HepG2 (cell line): ENCODE measurements around the gene TADA1. TPM values are rescaled to one million over a fixed set of nuclear protein-coding genes. Genes with fewer than 3 reads are reported as not detected.

ENCODE experiments used
- ATF6 ChIP-seq: sonication (generic); formaldehyde crosslinking; conservative IDR thresholded peaks from 2 replicates; pipeline ENCODE4 v1.4.0; 2020; ENCODE audit warnings: missing genetic modification reagents
- E2F2 ChIP-seq: sonication (generic); formaldehyde crosslinking; IDR thresholded peaks from 2 replicates; pipeline ENCODE4 v1.4.0; 2020; ENCODE audit warnings: missing genetic modification reagents, borderline replicate concordance
- KLF9 ChIP-seq: IDR thresholded peaks from 2 replicates; pipeline ENCODE4 v1.6.1; 2016; ENCODE audit warnings: low read depth
- MED1 ChIP-seq: sonication (generic); formaldehyde crosslinking; IDR thresholded peaks from 2 replicates; pipeline ENCODE4 v1.4.0; 2020; ENCODE audit warnings: missing genetic modification reagents
- MXD1 ChIP-seq: sonication (generic); formaldehyde crosslinking; IDR thresholded peaks from 2 replicates; pipeline ENCODE4 v1.4.0; 2020; ENCODE audit warnings: mild to moderate bottlenecking, missing genetic modification reagents
- RARA ChIP-seq: IDR thresholded peaks from 2 replicates; pipeline ENCODE4 v1.6.1; 2016; ENCODE audit warnings: missing genetic modification reagents, missing compliant biosample characterization
- SYNCRIP ChIP-seq: fragments of 200-400 bp; formaldehyde crosslinking; IDR thresholded peaks from 2 replicates; pipeline ENCODE4 v1.6.1; 2018; ENCODE audit warnings: mild to moderate bottlenecking, low read depth, low read length; ENCODE audit not compliant: insufficient read depth
- ZFP41 ChIP-seq: sonication (generic); formaldehyde crosslinking; IDR thresholded peaks from 2 replicates; pipeline ENCODE4 v1.4.0; 2020; ENCODE audit warnings: mild to moderate bottlenecking, missing genetic modification reagents, borderline replicate concordance
- ZHX2 ChIP-seq, 2 experiments: sonication (generic) in 1 of 2; formaldehyde crosslinking in 1 of 2; IDR thresholded peaks; 2 replicates each; pipeline versions ENCODE4 v1.6.1 to v1.9.0; 2014 to 2022; ENCODE audit warnings: antibody characterized with exemption in 1 of 2, borderline replicate concordance in 1 of 2, inconsistent platforms in 1 of 2, low read depth in 1 of 2, missing genetic modification reagents in 1 of 2
- ZNF124 ChIP-seq: sonication (generic); formaldehyde crosslinking; IDR thresholded peaks from 2 replicates; pipeline ENCODE4 v1.4.0; 2020; ENCODE audit warnings: missing genetic modification reagents
- ZNF33A ChIP-seq: sonication (generic); formaldehyde crosslinking; IDR thresholded peaks from 2 replicates; pipeline ENCODE4 v1.5.1; 2020; ENCODE audit warnings: missing genetic modification reagents, mild to moderate bottlenecking, moderate library complexity, borderline replicate concordance
- ZNF691 ChIP-seq: sonication (generic); formaldehyde crosslinking; IDR thresholded peaks from 2 replicates; pipeline ENCODE4 v1.4.0; 2020; ENCODE audit warnings: missing genetic modification reagents, low read depth, mild to moderate bottlenecking, borderline replicate concordance
- ZNF782 ChIP-seq: sonication (generic); formaldehyde crosslinking; IDR thresholded peaks from 2 replicates; pipeline ENCODE4 v1.4.0; 2020; ENCODE audit warnings: missing genetic modification reagents, mild to moderate bottlenecking, borderline replicate concordance
- ZSCAN29 ChIP-seq: sonication (generic); formaldehyde crosslinking; conservative IDR thresholded peaks from 2 replicates; pipeline ENCODE4 v1.4.0; 2020; ENCODE audit warnings: mild to moderate bottlenecking, missing genetic modification reagents
- polyA plus RNA-seq, 8 experiments: library from polyadenylated mRNA; depleted of rRNA in 3 of 8; stranded (reverse) in 7 of 8; unstranded in 1 of 8; fragments of >200 nt; fragmentation: Illumina TruSeq in 4 of 8; extraction: Trizol in 4 of 8; gene quantifications; 2 replicates each; pipeline versions ENCODE4 v1.2.1 to v1.2.3, GENCODE V29; 2011 to 2016; ENCODE audit warnings: low read depth in 4 of 8, missing spikeins in 1 of 8, mixed read lengths in 1 of 8; ENCODE audit not compliant: insufficient read depth in 1 of 8
- total RNA-seq, 5 experiments: library from RNA; depleted of rRNA; stranded (reverse); fragments of >200 nt; fragmentation: Illumina TruSeq; extraction: Trizol; gene quantifications; 2 replicates each; pipeline ENCODE4 v1.2.3, GENCODE V29; 2016; ENCODE audit warnings: low read depth in 1 of 5
- TF ChIP-seq, protein P1 (sequence below): IDR thresholded peaks from 2 replicates; pipeline ENCODE4 v1.6.1; 2016

The TADA1 gene
- total and polyA plus RNA-seq, 2 of the 13 experiments (the other 11 are each of a cell fraction or from before 2014, with no cell fraction given) = 28.3 to 29.1 TPM

DNA sequence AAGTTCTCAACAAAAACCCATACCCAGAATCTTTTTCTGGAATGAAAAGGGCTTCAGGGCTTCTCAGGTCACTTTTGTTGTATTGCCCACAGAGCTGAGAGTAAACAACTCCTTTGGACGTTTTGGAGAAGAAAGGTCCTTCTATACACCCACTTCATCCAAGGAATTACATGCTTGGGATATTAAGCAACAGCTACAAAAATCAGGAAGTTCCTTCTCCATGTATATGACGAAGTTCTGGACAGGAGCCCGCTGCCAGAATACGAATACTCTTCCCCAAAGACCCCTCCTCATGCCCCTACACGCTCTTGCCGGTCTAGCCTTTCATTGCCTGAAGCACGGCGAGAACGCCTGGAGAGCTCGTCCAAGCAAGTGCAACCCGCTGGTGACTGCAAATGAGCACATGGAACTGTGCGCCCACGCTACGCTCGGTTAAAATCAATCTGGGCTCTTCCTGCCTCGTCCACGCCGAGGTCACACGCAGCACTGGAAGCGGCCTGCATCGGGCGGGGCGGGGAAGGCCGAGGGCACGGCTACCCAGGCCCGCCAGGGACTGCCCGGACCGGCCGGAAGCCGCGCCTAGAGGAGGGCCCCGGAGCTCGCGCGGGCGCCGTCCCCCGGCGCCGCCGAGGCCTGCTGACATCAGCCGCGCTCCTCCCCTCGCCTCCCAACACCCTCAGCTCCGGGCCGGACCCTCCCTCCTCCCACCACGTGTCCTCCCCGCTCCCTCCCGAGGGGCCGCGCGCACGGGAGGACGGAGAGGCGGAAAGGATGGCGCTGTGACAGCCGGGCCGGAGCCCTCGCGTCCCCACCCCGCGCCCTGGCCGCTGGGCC is 37.1 kb downstream of the TADA1 start, which contains the start of gene POGK (continued):
- TF ChIP-seq ZHX2 (IDR thresholded peaks at IDR 0.05; ENCODE audit: low read depth) (no peak), ZHX2 (CRISPR knock-in tag; IDR thresholded peaks at IDR 0.05; ENCODE audit: borderline replicate concordance) (peak; percentile 97), SYNCRIP (no peak), ZSCAN29 (no peak), ZNF691 (CRISPR knock-in tag) (peak; percentile 66; the same call in 1 of the 2 replicates), ZFP41 (CRISPR knock-in tag) (peak; percentile 85; the same call in 1 of the 2 replicates), ZNF33A (CRISPR knock-in tag) (no peak), MXD1 (CRISPR knock-in tag) (peak; percentile 77), ZNF782 (no peak), RARA (CRISPR knock-in tag) (no peak), KLF9 (CRISPR knock-in tag) (0 out of 2 replicates have a peak, but pooled peaks have one; percentile 46), E2F2 (CRISPR knock-in tag) (peak; percentile 65; the same call in 1 of the 2 replicates), MED1 (CRISPR knock-in tag) (peak; percentile 78; the same call in 1 of the 2 replicates), ZNF124 (peak; percentile 82), ATF6 (CRISPR knock-in tag) (no peak)
- TF ChIP-seq, protein P1, sequence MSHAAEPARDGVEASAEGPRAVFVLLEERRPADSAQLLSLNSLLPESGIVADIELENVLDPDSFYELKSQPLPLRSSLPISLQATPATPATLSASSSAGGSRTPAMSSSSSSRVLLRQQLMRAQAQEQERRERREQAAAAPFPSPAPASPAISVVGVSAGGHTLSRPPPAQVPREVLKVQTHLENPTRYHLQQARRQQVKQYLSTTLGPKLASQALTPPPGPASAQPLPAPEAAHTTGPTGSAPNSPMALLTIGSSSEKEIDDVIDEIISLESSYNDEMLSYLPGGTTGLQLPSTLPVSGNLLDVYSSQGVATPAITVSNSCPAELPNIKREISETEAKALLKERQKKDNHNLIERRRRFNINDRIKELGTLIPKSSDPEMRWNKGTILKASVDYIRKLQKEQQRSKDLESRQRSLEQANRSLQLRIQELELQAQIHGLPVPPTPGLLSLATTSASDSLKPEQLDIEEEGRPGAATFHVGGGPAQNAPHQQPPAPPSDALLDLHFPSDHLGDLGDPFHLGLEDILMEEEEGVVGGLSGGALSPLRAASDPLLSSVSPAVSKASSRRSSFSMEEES (CRISPR knock-in tag) = peak; percentile 74; the same call in 1 of the 2 replicates
